Suppressor macrophage (primary cell): Measurements from ENCODE around the gene GAPVD1.
"Not testable (repeated sequence)": the region's sequence is repeated elsewhere in the genome, so short reads cannot be mapped to it uniquely, and the experiment has no call there.

Source experiments
- DNase-seq, 4 experiments: peaks; one replicate each; pipeline ENCODE4 v3.0.0-alpha.2; 2020 to 2022

Gene GAPVD1

GRCh38 chr9:125374443-125375309 lies 113.0 kb downstream of the GAPVD1 start:
- peak; percentile 72 to 86 (median 80) for DNase-seq

- DNase-seq = no peak
Measured at GRCh38 chr9:125375820-125376219, 114.2 kb downstream of the GAPVD1 start.

GRCh38 chr9:125376261-125377226 lies 114.9 kb downstream of the GAPVD1 start:
- DNase-seq = no peak

GRCh38 chr9:125377584-125378250 lies 116.1 kb downstream of the GAPVD1 start:
- no peak for DNase-seq

- DNase-seq = no peak
Measured at GRCh38 chr9:125378778-125379177, 117.2 kb downstream of the GAPVD1 start.

GRCh38 chr9:125379208-125379607 lies 117.6 kb downstream of the GAPVD1 start:
- DNase-seq = no peak

GRCh38 chr9:125380406-125380805 lies 118.8 kb downstream of the GAPVD1 start:
- no peak for DNase-seq

GRCh38 chr9:125387861-125388524 lies 126.4 kb downstream of the GAPVD1 start:
- DNase-seq = no peak

GRCh38 chr9:125388978-125389377 lies 127.4 kb downstream of the GAPVD1 start:
- no peak for DNase-seq

- no peak for DNase-seq
Measured at GRCh38 chr9:125391704-125392103, 130.1 kb downstream of the GAPVD1 start.

- DNase-seq = no peak
Measured at GRCh38 chr9:125393426-125393825, 131.8 kb downstream of the GAPVD1 start.

GRCh38 chr9:125396799-125397198 lies 135.2 kb downstream of the GAPVD1 start:
- DNase-seq = no peak

GRCh38 chr9:125397736-125398135 lies 136.1 kb downstream of the GAPVD1 start:
- DNase-seq = no peak

GRCh38 chr9:125398243-125398642 lies 136.6 kb downstream of the GAPVD1 start:
- DNase-seq = no peak

- DNase-seq = no peak
Measured at GRCh38 chr9:125399165-125399564, 137.5 kb downstream of the GAPVD1 start.

GRCh38 chr9:125399666-125400065 lies 138.0 kb downstream of the GAPVD1 start:
- no peak for DNase-seq

- not testable (repeated sequence) for DNase-seq
Measured at GRCh38 chr9:125400232-125400631, 138.6 kb downstream of the GAPVD1 start.

- DNase-seq = no peak
Measured at GRCh38 chr9:125400725-125401716, 139.4 kb downstream of the GAPVD1 start.

- DNase-seq = no peak
Measured at GRCh38 chr9:125404733-125405132, 143.1 kb downstream of the GAPVD1 start.

- peak; percentile 57 to 68 (median 66) for DNase-seq
Measured at GRCh38 chr9:125405938-125406809, 144.5 kb downstream of the GAPVD1 start.
